Activated CD8-positive, alpha-beta T cell treated with anti-CD3 and anti-CD28 coated beads, Interleukin-2, amount 10 ng/mL, durations not matched to agents 7 days and 5 days (primary cell): ENCODE results near the gene NOL7. TPM values are rescaled to one million over a fixed set of nuclear protein-coding genes. Genes with fewer than 3 reads are reported as not detected.

Experiments used
- ATAC-seq: fragments of 150-1000 bp; cut with Tn5 transposase; one replicate; pipeline ENCODE4 v1.10.0; 2021; ENCODE audit warnings: moderate library complexity
- CTCF ChIA-PET: fragments of 350-600 bp; sonication (Branson Sonifier 250); formaldehyde crosslinking; loops from one replicate; lab custom pipeline; 2021; ENCODE audit warnings: antibody characterized with exemption; lab: Charles Lee
- POLR2A ChIA-PET: fragments of 350-600 bp; sonication (Branson Sonifier 250); formaldehyde crosslinking; loops from one replicate; lab custom pipeline; 2021; ENCODE audit warnings: antibody characterized with exemption; lab: Charles Lee
- DNase-seq: peaks from one replicate; pipeline ENCODE4 v3.0.0-alpha.2; 2020
- H3K27ac Mint-ChIP-seq: one replicate; pipeline ENCODE4 v1.8.0; 2021; ENCODE audit warnings: mild to moderate bottlenecking, mixed read lengths
- H3K27me3 Mint-ChIP-seq: one replicate; pipeline ENCODE4 v1.8.0; 2021; ENCODE audit warnings: low read depth, mixed read lengths
- H3K36me3 Mint-ChIP-seq: one replicate; pipeline ENCODE4 v1.8.0; 2021; ENCODE audit warnings: low read depth, mixed read lengths
- H3K4me1 Mint-ChIP-seq: one replicate; pipeline ENCODE4 v1.8.0; 2021; ENCODE audit warnings: low read depth, mixed read lengths
- H3K4me3 Mint-ChIP-seq: one replicate; pipeline ENCODE4 v1.8.0; 2021; ENCODE audit warnings: mild to moderate bottlenecking, mixed read lengths
- H3K9me3 Mint-ChIP-seq: one replicate; pipeline ENCODE4 v1.8.0; 2022; ENCODE audit warnings: mixed read lengths; ENCODE audit not compliant: insufficient read depth
- total RNA-seq, 2 experiments: library from RNA; stranded (reverse); gene quantifications; one replicate each; pipeline ENCODE4 v1.2.3, GENCODE V29; 2021

Gene NOL7
- total RNA-seq, 2 experiments from 2014 or later, result 67.3 to 71.6 TPM

- DNase-seq, result no peak
- Mint-ChIP-seq H3K27me3 (no peaks in the 10 kb centered on the region), H3K36me3 (peaks cover 32% of the 10 kb centered on the region), H3K9me3 (no peaks in the 10 kb centered on the region), H3K4me3 (no peak overlapping the region), H3K27ac (no peak overlapping the region), H3K4me1 (peaks cover 4% of the 10 kb centered on the region)
- CTCF ChIA-PET, result no interaction called here
- ATAC-seq, result no peak
- POLR2A ChIA-PET, result no interaction called here
These were observed 15.1 kb upstream of the NOL7 start for GRCh38 chr6:13600036-13600435.

- H3K27ac Mint-ChIP-seq, result no peak overlapping the region
- H3K36me3 Mint-ChIP-seq, result peaks cover 21% of the 10 kb centered on the region
- H3K4me1 Mint-ChIP-seq, result peaks cover 4% of the 10 kb centered on the region
- no peaks in the 10 kb centered on the region for H3K9me3 Mint-ChIP-seq
- CTCF ChIA-PET, result interaction anchor here (1.1 to 1.7 kb wide), 6 partner anchors 10 to 463 kb away, joined by 3 to 10 read pairs (median 4); partner anchors contain the start of genes NOL7 and SIRT5
- no peak for DNase-seq
- no peak overlapping the region for H3K4me3 Mint-ChIP-seq
- POLR2A ChIA-PET, result interaction anchor here (2.9 kb wide), 1 partner anchor 10 kb away, joined by 16 read pairs; the partner anchor contains the start of gene NOL7
- no peaks in the 10 kb centered on the region for H3K27me3 Mint-ChIP-seq
- ATAC-seq, result no peak
These were observed 11.0 kb upstream of the NOL7 start for GRCh38 chr6:13604135-13604534.

- CTCF ChIA-PET, result interaction anchor here (1.1 to 1.7 kb wide), 6 partner anchors 9 to 462 kb away, joined by 3 to 10 read pairs (median 4); partner anchors contain the start of genes NOL7 and SIRT5
- POLR2A ChIA-PET, result interaction anchor here (0.6 to 2.9 kb wide), 2 partner anchors 10 to 147 kb away, joined by 3 to 16 read pairs; partner anchors contain the start of gene NOL7
- Mint-ChIP-seq H3K27me3 (no peaks in the 10 kb centered on the region), H3K9me3 (no peaks in the 10 kb centered on the region), H3K27ac (no peak overlapping the region), H3K4me3 (no peak overlapping the region), H3K4me1 (peaks cover 4% of the 10 kb centered on the region), H3K36me3 (peaks cover 21% of the 10 kb centered on the region)
- ATAC-seq (no peak), DNase-seq (no peak)
These were observed 10.4 kb upstream of the NOL7 start for GRCh38 chr6:13604546-13605416.

- Mint-ChIP-seq H3K36me3 (peaks cover 18% of the 10 kb centered on the region), H3K9me3 (no peaks in the 10 kb centered on the region), H3K27ac (no peak overlapping the region), H3K27me3 (no peaks in the 10 kb centered on the region), H3K4me1 (peaks cover 4% of the 10 kb centered on the region), H3K4me3 (no peak overlapping the region)
- ATAC-seq, result no peak
- no peak for DNase-seq
- ChIA-PET CTCF (interaction anchor here (1.4 kb wide), 1 partner anchor 19 kb away, joined by 5 read pairs; no protein-coding TSS in a partner anchor), POLR2A (interaction anchor here (0.6 to 2.9 kb wide), 2 partner anchors 9 to 148 kb away, joined by 3 to 16 read pairs; partner anchors contain the start of gene NOL7)
These were observed 9.5 kb upstream of the NOL7 start for GRCh38 chr6:13605634-13606033.

- peak overlapping the region; percentile 63 for H3K27ac Mint-ChIP-seq
- DNase-seq (no peak), ATAC-seq (no peak)
- no peaks in the 10 kb centered on the region for H3K27me3 Mint-ChIP-seq
- H3K36me3 Mint-ChIP-seq, result peaks cover 16% of the 10 kb centered on the region
- CTCF ChIA-PET, result interaction anchor here (9.1 kb wide), 1 partner anchor 38 kb away, joined by 81 read pairs; the partner anchor contains the start of gene SIRT5
- H3K9me3 Mint-ChIP-seq, result no peaks in the 10 kb centered on the region
- H3K4me1 Mint-ChIP-seq, result peaks cover 36% of the 10 kb centered on the region
- POLR2A ChIA-PET, result interaction anchor here (1.7 kb wide), 1 partner anchor 37 kb away, joined by 4 read pairs; the partner anchor contains the start of gene SIRT5
- H3K4me3 Mint-ChIP-seq, result peak overlapping the region; percentile 34
These were observed 3.4 kb upstream of the NOL7 start for GRCh38 chr6:13611715-13612114.

- Mint-ChIP-seq H3K27ac (no peak overlapping the region), H3K4me1 (peaks cover 45% of the 10 kb centered on the region), H3K27me3 (no peaks in the 10 kb centered on the region), H3K4me3 (no peak overlapping the region), H3K9me3 (no peaks in the 10 kb centered on the region), H3K36me3 (peaks cover 24% of the 10 kb centered on the region)
- no peak for DNase-seq
- ATAC-seq, result no peak
- CTCF ChIA-PET, result interaction anchor here (1.3 to 9.1 kb wide), 3 partner anchors 9 to 97 kb away, joined by 4 to 81 read pairs (median 10); partner anchors contain the start of gene SIRT5
- POLR2A ChIA-PET, result interaction anchor here (0.7 to 2.9 kb wide), 2 partner anchors 8 to 38 kb away, joined by 3 to 16 read pairs; partner anchors contain the start of gene SIRT5
These were observed 2.0 kb upstream of the NOL7 start for GRCh38 chr6:13613029-13613594.

- Mint-ChIP-seq H3K4me1 (peaks cover 45% of the 10 kb centered on the region), H3K36me3 (peaks cover 32% of the 10 kb centered on the region), H3K9me3 (no peaks in the 10 kb centered on the region), H3K4me3 (peak overlapping the region; percentile 99), H3K27ac (peak overlapping the region; percentile 96), H3K27me3 (no peaks in the 10 kb centered on the region)
- CTCF ChIA-PET, result interaction anchor here (0.9 to 9.1 kb wide), 23 partner anchors 7 to 453 kb away, joined by 3 to 81 read pairs (median 5); partner anchors contain the start of genes RANBP9, SIRT5 and TBC1D7
- DNase-seq (no peak), ATAC-seq (peak; percentile 37)
- POLR2A ChIA-PET, result interaction anchor here (0.6 to 3.1 kb wide), 21 partner anchors 9 to 300 kb away, joined by 3 to 31 read pairs (median 4); partner anchors contain the start of genes RANBP9, SIRT5 and TBC1D7
These were observed 809 bp upstream of the NOL7 start for GRCh38 chr6:13614126-13614925.

GRCh38 chr6:13615792-13616120, 621 bp downstream of the NOL7 start:
- Mint-ChIP-seq H3K27me3 (no peaks in the 10 kb centered on the region), H3K4me1 (peaks cover 45% of the 10 kb centered on the region), H3K36me3 (peaks cover 43% of the 10 kb centered on the region), H3K9me3 (no peaks in the 10 kb centered on the region), H3K4me3 (peak overlapping the region; percentile 99), H3K27ac (peak overlapping the region; percentile 96)
- POLR2A ChIA-PET, result interaction anchor here (0.5 to 3.1 kb wide), 25 partner anchors 9 to 287 kb away, joined by 3 to 31 read pairs (median 4); partner anchors contain the start of genes RANBP9, SIRT5 and TBC1D7
- CTCF ChIA-PET, result interaction anchor here (0.7 to 9.1 kb wide), 41 partner anchors 9 to 451 kb away, joined by 3 to 81 read pairs (median 4); partner anchors contain the start of genes RANBP9, SIRT5 and TBC1D7
- ATAC-seq (peak; percentile 50), DNase-seq (peak; percentile 62)

GRCh38 chr6:13617066-13617465, 1.9 kb downstream of the NOL7 start:
- peak overlapping the region; percentile 99 for H3K4me3 Mint-ChIP-seq
- no peak for ATAC-seq
- ChIA-PET POLR2A (interaction anchor here (0.6 to 2.0 kb wide), 3 partner anchors 109 to 289 kb away, joined by 3 to 8 read pairs (median 6); partner anchors contain the start of gene TBC1D7), CTCF (interaction anchor here (1.0 to 9.1 kb wide), 9 partner anchors 7 to 289 kb away, joined by 3 to 81 read pairs (median 6); partner anchors contain the start of genes RANBP9, SIRT5 and TBC1D7)
- H3K9me3 Mint-ChIP-seq, result no peaks in the 10 kb centered on the region
- H3K27me3 Mint-ChIP-seq, result no peaks in the 10 kb centered on the region
- H3K27ac Mint-ChIP-seq, result peak overlapping the region; percentile 43
- DNase-seq, result no peak
- H3K36me3 Mint-ChIP-seq, result peaks cover 49% of the 10 kb centered on the region
- peaks cover 38% of the 10 kb centered on the region for H3K4me1 Mint-ChIP-seq

GRCh38 chr6:13624871-13625288, 9.7 kb downstream of the NOL7 start:
- ChIA-PET CTCF (interaction anchor here (0.7 to 2.2 kb wide), 22 partner anchors 9 to 290 kb away, joined by 3 to 45 read pairs (median 4); partner anchors contain the start of genes NOL7 and SIRT5), POLR2A (interaction anchor here (2.0 kb wide), 1 partner anchor 10 kb away, joined by 15 read pairs; the partner anchor contains the start of gene NOL7)
- peak; percentile 77 for ATAC-seq
- H3K27me3 Mint-ChIP-seq, result no peaks in the 10 kb centered on the region
- peak; percentile 48 for DNase-seq
- H3K36me3 Mint-ChIP-seq, result peaks cover 68% of the 10 kb centered on the region
- peaks cover 2% of the 10 kb centered on the region for H3K4me1 Mint-ChIP-seq
- peak overlapping the region; percentile 62 for H3K27ac Mint-ChIP-seq
- H3K4me3 Mint-ChIP-seq, result no peak overlapping the region
- H3K9me3 Mint-ChIP-seq, result no peaks in the 10 kb centered on the region
